DOHH2 (cell line): ENCODE measurements around the gene PPHLN1.
"Not testable (repeated sequence)": the region's sequence is repeated elsewhere in the genome, so short reads cannot be mapped to it uniquely, and the experiment has no call there.

Experiments used
- H3F3A ChIP-seq: fragments of 200-600 bp; sonication (generic), shearing (Covaris generic); 2 replicates; pipeline ENCODE4 v1.6.0; 2016; ENCODE audit warnings: antibody characterized with exemption, mild to moderate bottlenecking; ENCODE audit not compliant: control insufficient read depth, insufficient read depth
- H3K27ac ChIP-seq: fragments of 200-600 bp; sonication (generic); 2 replicates; pipeline ENCODE4 v1.5.1; 2014; ENCODE audit warnings: low read depth, mild to moderate bottlenecking, low read length, moderate library complexity
- H3K27me3 ChIP-seq: fragments of 200-600 bp; sonication (generic); 2 replicates; pipeline ENCODE4 v1.6.1; 2014; ENCODE audit warnings: mild to moderate bottlenecking, low read length, mixed read lengths; ENCODE audit not compliant: control insufficient read depth
- H3K36me3 ChIP-seq: fragments of 200-600 bp; sonication (generic); 2 replicates; pipeline ENCODE4 v1.6.1; 2014; ENCODE audit warnings: mild to moderate bottlenecking, low read length, moderate library complexity, mixed read lengths; ENCODE audit not compliant: control insufficient read depth
- H3K4me1 ChIP-seq: fragments of 200-600 bp; sonication (generic); 2 replicates; pipeline ENCODE4 v1.6.1; 2014; ENCODE audit warnings: mild to moderate bottlenecking, low read length, mixed read lengths; ENCODE audit not compliant: control insufficient read depth
- H3K4me2 ChIP-seq: fragments of 200-600 bp; sonication (generic); 2 replicates; pipeline ENCODE4 v1.6.0; 2014; ENCODE audit warnings: mild to moderate bottlenecking, low read length, moderate library complexity
- H3K4me3 ChIP-seq: fragments of 200-600 bp; sonication (generic); 2 replicates; pipeline ENCODE4 v1.5.1; 2014; ENCODE audit warnings: mild to moderate bottlenecking, low read length, mixed read lengths
- H3K79me2 ChIP-seq: fragments of 200-600 bp; sonication (generic); 2 replicates; pipeline ENCODE4 v1.6.1; 2014; ENCODE audit warnings: mild to moderate bottlenecking, low read length, mixed read lengths; ENCODE audit not compliant: control insufficient read depth
- H3K9me2 ChIP-seq: fragments of 200-600 bp; sonication (generic); replicated peaks from 2 replicates; pipeline ENCODE4 v1.6.1; 2014; ENCODE audit warnings: mild to moderate bottlenecking, low read length, mixed read lengths; ENCODE audit not compliant: control insufficient read depth
- H3K9me3 ChIP-seq: fragments of 200-600 bp; sonication (generic); 2 replicates; pipeline ENCODE4 v1.6.1; 2014; ENCODE audit warnings: antibody characterized with exemption, low read length, mixed read lengths; ENCODE audit not compliant: control insufficient read depth, insufficient read depth
- H4K20me1 ChIP-seq: fragments of 200-600 bp; sonication (generic); 2 replicates; pipeline ENCODE4 v1.6.0; 2014; ENCODE audit warnings: low read depth, mild to moderate bottlenecking, antibody characterized with exemption, low read length, moderate library complexity; ENCODE audit not compliant: control insufficient read depth, insufficient read depth
- EZH2phosphoT487 ChIP-seq: fragments of 200-600 bp; sonication (generic); IDR thresholded peaks from 2 replicates; pipeline ENCODE4 v1.6.1; 2017; ENCODE audit warnings: borderline replicate concordance, mild to moderate bottlenecking, antibody characterized with exemption, low read length, moderate library complexity, mixed read lengths
- TF ChIP-seq, protein P1 (sequence below): fragments of 200-600 bp; sonication (generic); IDR thresholded peaks from one replicate; pipeline ENCODE4 v1.5.1; 2014; ENCODE audit warnings: antibody characterized with exemption, mild to moderate bottlenecking, low read depth, low read length; ENCODE audit not compliant: poor library complexity, severe bottlenecking

The PPHLN1 gene

GRCh38 chr12:42382013-42382696 lies 56.2 kb downstream of the PPHLN1 start:
- peaks cover 25% of the 10 kb centered on the region for H3K36me3 ChIP-seq
- H3K79me2 ChIP-seq = no peaks in the 10 kb centered on the region
- no peak for TF ChIP-seq EZH2phosphoT487
- TF ChIP-seq, protein P1, sequence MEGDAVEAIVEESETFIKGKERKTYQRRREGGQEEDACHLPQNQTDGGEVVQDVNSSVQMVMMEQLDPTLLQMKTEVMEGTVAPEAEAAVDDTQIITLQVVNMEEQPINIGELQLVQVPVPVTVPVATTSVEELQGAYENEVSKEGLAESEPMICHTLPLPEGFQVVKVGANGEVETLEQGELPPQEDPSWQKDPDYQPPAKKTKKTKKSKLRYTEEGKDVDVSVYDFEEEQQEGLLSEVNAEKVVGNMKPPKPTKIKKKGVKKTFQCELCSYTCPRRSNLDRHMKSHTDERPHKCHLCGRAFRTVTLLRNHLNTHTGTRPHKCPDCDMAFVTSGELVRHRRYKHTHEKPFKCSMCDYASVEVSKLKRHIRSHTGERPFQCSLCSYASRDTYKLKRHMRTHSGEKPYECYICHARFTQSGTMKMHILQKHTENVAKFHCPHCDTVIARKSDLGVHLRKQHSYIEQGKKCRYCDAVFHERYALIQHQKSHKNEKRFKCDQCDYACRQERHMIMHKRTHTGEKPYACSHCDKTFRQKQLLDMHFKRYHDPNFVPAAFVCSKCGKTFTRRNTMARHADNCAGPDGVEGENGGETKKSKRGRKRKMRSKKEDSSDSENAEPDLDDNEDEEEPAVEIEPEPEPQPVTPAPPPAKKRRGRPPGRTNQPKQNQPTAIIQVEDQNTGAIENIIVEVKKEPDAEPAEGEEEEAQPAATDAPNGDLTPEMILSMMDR = no peak

DNA sequence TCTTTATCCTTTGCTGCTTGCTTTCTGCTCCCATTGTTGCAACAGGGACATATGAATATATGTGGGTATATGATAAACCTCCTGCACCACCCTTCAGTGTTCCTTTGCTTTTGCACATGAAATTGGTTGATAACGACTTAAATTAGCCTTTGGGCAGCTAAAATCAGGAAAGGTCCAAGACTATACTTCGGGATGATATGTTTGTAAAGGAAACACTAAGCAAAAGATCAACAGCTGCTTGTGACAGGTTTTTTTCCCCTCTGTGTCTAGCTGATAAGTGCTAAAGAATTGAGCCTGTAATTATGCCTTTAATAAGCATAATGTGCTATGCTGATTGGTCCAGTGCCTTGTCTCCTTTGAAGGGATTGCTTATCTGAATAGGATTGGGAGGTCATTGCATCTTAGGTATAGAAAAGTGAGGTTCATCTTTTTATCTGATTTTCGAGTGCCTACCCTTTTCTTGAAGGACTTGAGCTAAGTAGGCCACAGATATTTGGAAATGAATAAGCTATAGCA lies 59.4 kb downstream of the PPHLN1 start:
- Histone ChIP-seq H3K4me3 (no peak overlapping the region), H3K36me3 (peaks cover 35% of the 10 kb centered on the region), H3K4me2 (no peak overlapping the region), H3K27me3 (no peaks in the 10 kb centered on the region), H3K4me1 (peaks cover 13% of the 10 kb centered on the region), H3K27ac (no peak overlapping the region), H3K79me2 (no peaks in the 10 kb centered on the region), H3K9me2 (no peaks in the 10 kb centered on the region), H3K9me3 (no peaks in the 10 kb centered on the region), H3F3A (no peaks in the 10 kb centered on the region), H4K20me1 (no peaks in the 10 kb centered on the region)
- TF ChIP-seq EZH2phosphoT487 = no peak
- TF ChIP-seq, protein P1 = no peak

More at GRCh38 chr12:42382013-42382696, 56.2 kb downstream of the PPHLN1 start:
- Histone ChIP-seq H4K20me1 (no peaks in the 10 kb centered on the region), H3K4me3 (no peak overlapping the region), H3K9me2 (no peaks in the 10 kb centered on the region), H3K9me3 (no peaks in the 10 kb centered on the region), H3F3A (peaks cover 2% of the 10 kb centered on the region; the same call in 1 of the 2 replicates), H3K4me1 (peaks cover 11% of the 10 kb centered on the region), H3K27ac (no peak overlapping the region), H3K27me3 (no peaks in the 10 kb centered on the region), H3K4me2 (no peak overlapping the region)

DNA sequence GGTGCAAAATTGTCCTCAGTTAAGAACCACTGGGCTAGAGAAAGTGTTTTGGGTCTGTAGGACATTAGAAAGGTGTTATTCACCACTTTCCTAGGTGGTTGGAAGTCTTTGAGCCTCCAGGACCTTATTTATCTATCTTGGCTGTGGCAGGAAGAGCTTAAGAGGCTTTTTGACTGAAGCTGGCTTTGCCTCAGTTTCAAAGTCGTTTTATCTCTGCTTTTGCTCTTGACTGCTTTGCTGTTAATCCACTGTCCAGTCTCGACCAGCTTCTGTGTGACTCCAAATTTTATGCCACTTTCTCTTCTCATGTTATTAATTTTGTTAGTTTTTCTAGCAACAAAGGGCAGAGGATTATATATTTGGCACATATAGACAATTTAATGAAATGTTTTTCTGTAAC lies 60.3 kb downstream of the PPHLN1 start:
- peaks cover 31% of the 10 kb centered on the region for H3K36me3 ChIP-seq
- no peak overlapping the region for H3K27ac ChIP-seq
- H3K27me3 ChIP-seq = no peaks in the 10 kb centered on the region

GRCh38 chr12:42388086-42388485 lies 62.1 kb downstream of the PPHLN1 start:
- H3K9me3 ChIP-seq, H3F3A ChIP-seq, H3K4me2 ChIP-seq, H3K9me2 ChIP-seq, H3K4me1 ChIP-seq, H3K79me2 ChIP-seq, H4K20me1 ChIP-seq, H3K27me3 ChIP-seq, H3K4me3 ChIP-seq, H3K27ac ChIP-seq: not testable (repeated sequence)
- peaks cover 32% of the 10 kb centered on the region for H3K36me3 ChIP-seq

More for the DNA sequence above, 60.3 kb downstream of the PPHLN1 start:
- TF ChIP-seq, protein P1 = no peak
- no peak for TF ChIP-seq EZH2phosphoT487
- Histone ChIP-seq H4K20me1 (no peaks in the 10 kb centered on the region), H3K4me2 (no peak overlapping the region), H3K9me2 (no peaks in the 10 kb centered on the region), H3K4me3 (no peak overlapping the region), H3K9me3 (no peaks in the 10 kb centered on the region), H3K79me2 (no peaks in the 10 kb centered on the region), H3F3A (no peaks in the 10 kb centered on the region), H3K4me1 (peaks cover 13% of the 10 kb centered on the region)
